Muscle layer of duodenum (tissue), 2 donors: ENCODE data around the gene SLC12A6.
A peak's percentile ranks its signal among the peaks of the same experiment; 100 is the strongest.
"Not testable (repeated sequence)": the region's sequence is repeated elsewhere in the genome, so short reads cannot be mapped to it uniquely, and the experiment has no call there.

Experiments used
- H3K27ac ChIP-seq: one replicate; pipeline ENCODE4 v1.7.0; 2013; ENCODE audit warnings: mild to moderate bottlenecking, low read length
- H3K27me3 ChIP-seq: one replicate; pipeline ENCODE4 v1.7.0; 2013; ENCODE audit warnings: low read depth, mild to moderate bottlenecking, control low read depth, low read length
- H3K36me3 ChIP-seq, 2 donors: one replicate each; pipeline ENCODE4 v1.7.0; 2013; ENCODE audit warnings: low read length in 2 of 2, control low read depth in 1 of 2, mild to moderate bottlenecking in 1 of 2; ENCODE audit not compliant: insufficient read depth in 2 of 2, control insufficient read depth in 1 of 2
- H3K4me1 ChIP-seq, 2 donors: one replicate each; pipeline ENCODE4 v1.7.0; 2013; ENCODE audit warnings: low read length in 2 of 2, mild to moderate bottlenecking in 2 of 2, control low read depth in 1 of 2, moderate library complexity in 1 of 2; ENCODE audit not compliant: insufficient read depth in 2 of 2, control insufficient read depth in 1 of 2
- H3K4me3 ChIP-seq, 2 donors: one replicate each; pipeline ENCODE4 v1.7.0; 2013; ENCODE audit warnings: low read length in 2 of 2, low read depth in 1 of 2, mild to moderate bottlenecking in 1 of 2
- H3K9me3 ChIP-seq, 2 donors: one replicate each; pipeline ENCODE4 v1.7.0; 2013; ENCODE audit warnings: low read length in 2 of 2, control low read depth in 1 of 2, mild to moderate bottlenecking in 1 of 2; ENCODE audit not compliant: control insufficient read depth in 1 of 2
- donor health status: healthy.

The SLC12A6 gene

DNA sequence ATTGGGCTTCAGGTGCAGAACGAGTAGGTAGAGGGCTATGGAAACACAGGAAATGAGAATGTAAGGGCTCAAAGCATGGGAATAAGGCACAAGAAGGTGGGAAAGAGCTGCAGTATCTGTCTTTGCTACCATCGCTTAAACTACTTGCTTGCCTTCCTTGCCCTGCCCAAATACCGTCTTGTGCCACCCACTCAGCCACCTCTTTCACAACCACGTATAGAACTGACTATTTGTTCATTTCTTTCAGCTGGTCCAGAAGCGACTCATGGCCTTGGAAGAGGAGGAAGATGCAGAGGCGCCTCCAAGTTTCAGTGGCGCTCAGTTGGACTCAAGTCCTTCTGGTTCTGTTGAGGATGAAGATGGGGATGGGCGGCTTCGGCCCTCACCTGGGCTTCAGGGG is 17.7 kb upstream of the SLC12A6 start:
- no peak overlapping the region for H3K4me3 ChIP-seq
- H3K4me1 ChIP-seq, result no peaks in the 10 kb centered on the region
- no peaks in the 10 kb centered on the region for H3K9me3 ChIP-seq
- H3K36me3 ChIP-seq, result peaks cover 11 to 26% of the 10 kb centered on the region in 2 donors
- no peaks in the 10 kb centered on the region for H3K27me3 ChIP-seq
- H3K27ac ChIP-seq, result no peak overlapping the region

GRCh38 chr15:34354286-34354685 is 16.7 kb upstream of the SLC12A6 start:
- peaks cover 11 to 16% of the 10 kb centered on the region in 2 donors for H3K36me3 ChIP-seq
- H3K27ac ChIP-seq, result no peak overlapping the region
- no peak overlapping the region for H3K4me3 ChIP-seq
- H3K4me1 ChIP-seq, result no peaks in the 10 kb centered on the region
- no peaks in the 10 kb centered on the region for H3K9me3 ChIP-seq
- H3K27me3 ChIP-seq, result no peaks in the 10 kb centered on the region

- no peaks in the 10 kb centered on the region for H3K27me3 ChIP-seq
- H3K4me1 ChIP-seq, result no peaks in the 10 kb centered on the region
- no peak overlapping the region for H3K4me3 ChIP-seq
- no peaks in the 10 kb centered on the region for H3K9me3 ChIP-seq
- peaks cover 11 to 16% of the 10 kb centered on the region in 2 donors for H3K36me3 ChIP-seq
- no peak overlapping the region for H3K27ac ChIP-seq
These were observed 16.0 kb upstream of the SLC12A6 start for GRCh38 chr15:34353627-34354026.

DNA sequence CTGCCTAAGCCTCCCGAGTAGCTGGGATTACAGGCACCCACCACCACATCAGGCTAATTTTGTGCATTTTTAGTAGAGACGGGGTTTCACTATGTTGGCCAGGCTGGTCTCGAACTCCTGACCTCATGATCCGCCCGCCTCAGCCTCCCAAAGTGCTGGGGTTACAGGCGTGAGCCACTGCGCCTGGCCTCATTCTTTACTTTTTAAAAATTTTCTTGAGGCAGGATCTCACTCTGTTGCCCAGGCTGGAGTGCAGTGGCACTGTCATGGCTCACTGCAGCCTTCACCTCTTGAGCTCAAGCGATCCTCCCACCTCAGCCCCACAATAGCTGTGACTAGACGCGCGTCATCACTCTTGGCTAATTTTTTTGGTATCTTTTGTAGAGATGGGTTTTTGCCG is 15.4 kb upstream of the SLC12A6 start:
- H3K36me3 ChIP-seq, result peaks cover 10 to 14% of the 10 kb centered on the region in 2 donors
- not testable (repeated sequence) for H3K9me3 ChIP-seq, H3K27me3 ChIP-seq, H3K27ac ChIP-seq, H3K4me3 ChIP-seq, H3K4me1 ChIP-seq

GRCh38 chr15:34349769-34350168 is 12.2 kb upstream of the SLC12A6 start:
- H3K27ac ChIP-seq, result no peak overlapping the region
- H3K36me3 ChIP-seq, result peaks cover 0 to 5% of the 10 kb centered on the region in 2 donors
- no peak overlapping the region for H3K4me3 ChIP-seq
- H3K4me1 ChIP-seq, result no peaks in the 10 kb centered on the region
- no peaks in the 10 kb centered on the region for H3K9me3 ChIP-seq
- no peaks in the 10 kb centered on the region for H3K27me3 ChIP-seq

GRCh38 chr15:34348735-34349300 is 11.2 kb upstream of the SLC12A6 start:
- Histone ChIP-seq H3K4me1 (no peaks in the 10 kb centered on the region), H3K36me3 (no peaks in the 10 kb centered on the region), H3K9me3 (no peaks in the 10 kb centered on the region), H3K4me3 (no peak overlapping the region), H3K27ac (no peak overlapping the region), H3K27me3 (no peaks in the 10 kb centered on the region)

- H3K36me3 ChIP-seq, result no peaks in the 10 kb centered on the region
- no peaks in the 10 kb centered on the region for H3K4me1 ChIP-seq
- H3K9me3 ChIP-seq, result no peaks in the 10 kb centered on the region
- no peak overlapping the region for H3K4me3 ChIP-seq
- no peaks in the 10 kb centered on the region for H3K27me3 ChIP-seq
- no peak overlapping the region for H3K27ac ChIP-seq
These were observed 10.5 kb upstream of the SLC12A6 start for GRCh38 chr15:34347951-34348638.

GRCh38 chr15:34342737-34343575 is 5.4 kb upstream of the SLC12A6 start, which contains the start of the genes NOP10 and NUTM1:
Gene NOP10 (minus strand): TSS chr15:34343136. CDS start chr15:34343073, 63 bp downstream.
Gene NUTM1 (plus strand): TSS chr15:34343315. CDS start chr15:34343697, 382 bp downstream.
- Histone ChIP-seq H3K36me3 (no peaks in the 10 kb centered on the region), H3K27me3 (no peaks in the 10 kb centered on the region), H3K4me3 (peak within 1 kb of the TSS; percentile 76 to 92), H3K4me1 (peaks cover 0 to 11% of the 10 kb centered on the region in 2 donors), H3K27ac (peak within 1 kb of the TSS; percentile 95), H3K9me3 (no peaks in the 10 kb centered on the region)

DNA sequence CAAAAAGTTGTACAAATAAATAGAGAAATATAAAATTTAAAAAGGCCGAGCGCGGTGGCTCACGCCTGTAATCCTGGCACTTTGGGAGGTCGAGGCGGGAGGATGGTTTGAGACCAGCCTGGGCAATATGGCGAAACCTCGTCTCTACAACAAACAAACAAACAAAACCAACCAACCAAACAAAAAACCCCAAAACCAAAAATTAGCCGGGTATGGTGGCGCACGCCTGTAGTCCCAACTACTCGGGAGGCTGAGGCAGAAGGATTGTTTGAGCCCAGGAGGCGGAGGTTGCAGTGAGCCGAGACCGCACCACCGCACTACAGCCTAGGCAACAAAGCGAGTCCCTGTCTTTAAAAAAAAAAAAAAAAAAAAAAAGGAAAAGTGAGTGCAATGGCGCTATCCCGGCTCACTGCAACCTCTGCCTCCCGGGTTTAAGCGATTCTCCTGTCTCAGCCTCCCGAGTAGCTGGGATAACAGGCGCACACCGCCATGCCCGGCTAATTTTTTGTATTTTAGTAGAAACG is 4.7 kb upstream of the SLC12A6 start:
- H3K9me3 ChIP-seq, H3K27me3 ChIP-seq, H3K36me3 ChIP-seq: not testable (repeated sequence)
- Histone ChIP-seq H3K4me1 (peaks cover 0 to 11% of the 10 kb centered on the region in 2 donors), H3K4me3 (peak overlapping the region; percentile 76 to 92), H3K27ac (peak overlapping the region; percentile 95)

GRCh38 chr15:34341381-34342212 is 4.0 kb upstream of the SLC12A6 start:
- Histone ChIP-seq H3K4me3 (peak overlapping the region; percentile 76 to 92), H3K9me3 (no peaks in the 10 kb centered on the region), H3K4me1 (peaks cover 0 to 17% of the 10 kb centered on the region in 2 donors), H3K36me3 (no peaks in the 10 kb centered on the region), H3K27me3 (no peaks in the 10 kb centered on the region), H3K27ac (no peak overlapping the region)
